ENCODE data around the gene HNRNPK.

Gene HNRNPK

GRCh38 chr9:83979812-83980394 lies at the start of gene HNRNPK:
Gene HNRNPK (minus strand): TSS chr9:83980215. CDS start chr9:83978252, 1,963 bp downstream.
- H3K27ac Mint-ChIP-seq, result peak within 1 kb of the TSS; percentile 100
- H3K9me3 Mint-ChIP-seq, result no peaks in the 10 kb centered on the region
- peak within 1 kb of the TSS; percentile 98 for H3K4me3 Mint-ChIP-seq
- peaks cover 51% of the 10 kb centered on the region for H3K36me3 Mint-ChIP-seq (ENCODE audit: low read depth)
- H3K27me3 Mint-ChIP-seq (ENCODE audit: low read depth, poor library complexity), result peaks cover 2% of the 10 kb centered on the region
- no peak for TF ChIP-seq CTCF (IDR thresholded peaks at IDR 0.05)
- H3K4me1 Mint-ChIP-seq, result peaks cover 53% of the 10 kb centered on the region
- peak; percentile 100 for DNase-seq

- no peaks in the 10 kb centered on the region for H3K4me1 Mint-ChIP-seq
- peaks cover 19% of the 10 kb centered on the region for H3K27me3 Mint-ChIP-seq (ENCODE audit: low read depth, poor library complexity)
- H3K36me3 Mint-ChIP-seq (ENCODE audit: low read depth), result no peaks in the 10 kb centered on the region
- no peak overlapping the region for H3K27ac Mint-ChIP-seq
- no peak overlapping the region for H3K4me3 Mint-ChIP-seq
- no peak for DNase-seq
- H3K9me3 Mint-ChIP-seq, result no peaks in the 10 kb centered on the region
- no peak for TF ChIP-seq CTCF (IDR thresholded peaks at IDR 0.05)
These were observed 47.2 kb upstream of the HNRNPK start for GRCh38 chr9:84027201-84027600.

- no peak overlapping the region for H3K27ac Mint-ChIP-seq
- H3K9me3 Mint-ChIP-seq, result no peaks in the 10 kb centered on the region
- no peak for TF ChIP-seq CTCF (IDR thresholded peaks at IDR 0.05)
- H3K4me3 Mint-ChIP-seq, result no peak overlapping the region
- H3K36me3 Mint-ChIP-seq (ENCODE audit: low read depth), result no peaks in the 10 kb centered on the region
- peaks cover 14% of the 10 kb centered on the region for H3K27me3 Mint-ChIP-seq (ENCODE audit: low read depth, poor library complexity)
- H3K4me1 Mint-ChIP-seq, result no peaks in the 10 kb centered on the region
- no peak for DNase-seq
These were observed 44.1 kb upstream of the HNRNPK start for GRCh38 chr9:84024041-84024575.

GRCh38 chr9:84007662-84008061 lies 27.6 kb upstream of the HNRNPK start:
- no peak overlapping the region for H3K27ac Mint-ChIP-seq
- H3K36me3 Mint-ChIP-seq (ENCODE audit: low read depth), result peaks cover 40% of the 10 kb centered on the region
- no peak for TF ChIP-seq CTCF (IDR thresholded peaks at IDR 0.05)
- H3K4me3 Mint-ChIP-seq, result no peak overlapping the region
- DNase-seq, result no peak
- peaks cover 4% of the 10 kb centered on the region for H3K27me3 Mint-ChIP-seq (ENCODE audit: low read depth, poor library complexity)
- peaks cover 13% of the 10 kb centered on the region for H3K9me3 Mint-ChIP-seq
- H3K4me1 Mint-ChIP-seq, result no peaks in the 10 kb centered on the region

GRCh38 chr9:84003246-84003645 lies 23.2 kb upstream of the HNRNPK start:
- no peak for DNase-seq
- Mint-ChIP-seq H3K4me1 (no peaks in the 10 kb centered on the region), H3K27ac (no peak overlapping the region), H3K9me3 (peaks cover 13% of the 10 kb centered on the region), H3K4me3 (no peak overlapping the region), H3K27me3 (ENCODE audit: low read depth, poor library complexity) (no peaks in the 10 kb centered on the region), H3K36me3 (ENCODE audit: low read depth) (peaks cover 54% of the 10 kb centered on the region)
- TF ChIP-seq CTCF (IDR thresholded peaks at IDR 0.05), result no peak

- H3K36me3 Mint-ChIP-seq (ENCODE audit: low read depth), result peaks cover 45% of the 10 kb centered on the region
- no peak overlapping the region for H3K27ac Mint-ChIP-seq
- H3K9me3 Mint-ChIP-seq, result peaks cover 10% of the 10 kb centered on the region
- H3K4me3 Mint-ChIP-seq, result no peak overlapping the region
- no peak for TF ChIP-seq CTCF (IDR thresholded peaks at IDR 0.05)
- DNase-seq, result no peak
- H3K27me3 Mint-ChIP-seq (ENCODE audit: low read depth, poor library complexity), result no peaks in the 10 kb centered on the region
- no peaks in the 10 kb centered on the region for H3K4me1 Mint-ChIP-seq
These were observed 22.3 kb upstream of the HNRNPK start for GRCh38 chr9:84002344-84002743.

Measured in nephron progenitor cell (in vitro differentiated cells).